ENCODE data around the gene LGALS1.

The LGALS1 gene

GRCh38 chr22:37674951-37675929 is at the start of gene LGALS1:
TSS of gene LGALS1 (plus strand) at chr22:37675636. CDS start at chr22:37675703, 67 bp downstream.
- DNase-seq, result peak; percentile 85 to 86
- TF ChIP-seq POLR2A (IDR thresholded peaks at IDR 0.05; ENCODE audit: low read length), result peak; percentile 20
- TF ChIP-seq GATA1 (IDR thresholded peaks at IDR 0.05; ENCODE audit: low read depth, low read length), result no peak

GRCh38 chr22:37625737-37626136 is 49.7 kb upstream of the LGALS1 start:
- TF ChIP-seq POLR2A (IDR thresholded peaks at IDR 0.05; ENCODE audit: low read length), result no peak
- no peak for TF ChIP-seq GATA1 (IDR thresholded peaks at IDR 0.05; ENCODE audit: low read depth, low read length)

DNA sequence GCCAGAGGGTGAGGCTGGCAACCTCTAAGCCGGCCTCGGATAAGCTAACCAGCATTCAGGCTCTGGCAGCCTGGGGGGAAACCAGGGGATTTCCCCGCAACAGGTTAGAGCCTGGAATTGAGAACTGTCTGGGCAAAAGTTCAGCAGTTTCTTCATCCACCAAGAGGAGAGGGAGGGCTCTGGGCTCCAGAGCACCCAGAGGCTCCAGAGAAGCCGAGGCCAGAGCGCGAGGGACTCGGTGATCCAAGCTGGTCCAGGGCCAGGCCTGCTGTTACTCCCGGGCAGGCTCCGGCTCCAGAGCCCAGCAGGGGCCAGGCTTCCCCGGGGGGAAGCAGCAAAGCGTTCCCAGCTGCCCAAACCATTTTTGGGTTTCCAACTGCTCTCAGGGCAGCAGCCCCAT is 49.3 kb upstream of the LGALS1 start:
- no peak for TF ChIP-seq POLR2A (IDR thresholded peaks at IDR 0.05; ENCODE audit: low read length)
- TF ChIP-seq GATA1 (IDR thresholded peaks at IDR 0.05; ENCODE audit: low read depth, low read length), result no peak
- no peak for DNase-seq

More at GRCh38 chr22:37625737-37626136, 49.7 kb upstream of the LGALS1 start:
- no peak for DNase-seq

GRCh38 chr22:37626556-37627075 is 48.8 kb upstream of the LGALS1 start:
- DNase-seq, result no peak
- TF ChIP-seq GATA1 (IDR thresholded peaks at IDR 0.05; ENCODE audit: low read depth, low read length) (no peak), POLR2A (IDR thresholded peaks at IDR 0.05; ENCODE audit: low read length) (no peak)

GRCh38 chr22:37627121-37627520 is 48.3 kb upstream of the LGALS1 start:
- no peak for TF ChIP-seq POLR2A (IDR thresholded peaks at IDR 0.05; ENCODE audit: low read length)
- no peak for TF ChIP-seq GATA1 (IDR thresholded peaks at IDR 0.05; ENCODE audit: low read depth, low read length)
- DNase-seq, result no peak

GRCh38 chr22:37627545-37627944 is 47.9 kb upstream of the LGALS1 start:
- no peak for DNase-seq
- TF ChIP-seq POLR2A (IDR thresholded peaks at IDR 0.05; ENCODE audit: low read length), result no peak
- TF ChIP-seq GATA1 (IDR thresholded peaks at IDR 0.05; ENCODE audit: low read depth, low read length), result no peak

GRCh38 chr22:37628830-37629229 is 46.6 kb upstream of the LGALS1 start:
- TF ChIP-seq POLR2A (IDR thresholded peaks at IDR 0.05; ENCODE audit: low read length) (no peak), GATA1 (IDR thresholded peaks at IDR 0.05; ENCODE audit: low read depth, low read length) (no peak)
- no peak for DNase-seq

GRCh38 chr22:37629928-37630327 is 45.5 kb upstream of the LGALS1 start:
- TF ChIP-seq GATA1 (IDR thresholded peaks at IDR 0.05; ENCODE audit: low read depth, low read length) (no peak), POLR2A (IDR thresholded peaks at IDR 0.05; ENCODE audit: low read length) (no peak)
- no peak for DNase-seq

DNA sequence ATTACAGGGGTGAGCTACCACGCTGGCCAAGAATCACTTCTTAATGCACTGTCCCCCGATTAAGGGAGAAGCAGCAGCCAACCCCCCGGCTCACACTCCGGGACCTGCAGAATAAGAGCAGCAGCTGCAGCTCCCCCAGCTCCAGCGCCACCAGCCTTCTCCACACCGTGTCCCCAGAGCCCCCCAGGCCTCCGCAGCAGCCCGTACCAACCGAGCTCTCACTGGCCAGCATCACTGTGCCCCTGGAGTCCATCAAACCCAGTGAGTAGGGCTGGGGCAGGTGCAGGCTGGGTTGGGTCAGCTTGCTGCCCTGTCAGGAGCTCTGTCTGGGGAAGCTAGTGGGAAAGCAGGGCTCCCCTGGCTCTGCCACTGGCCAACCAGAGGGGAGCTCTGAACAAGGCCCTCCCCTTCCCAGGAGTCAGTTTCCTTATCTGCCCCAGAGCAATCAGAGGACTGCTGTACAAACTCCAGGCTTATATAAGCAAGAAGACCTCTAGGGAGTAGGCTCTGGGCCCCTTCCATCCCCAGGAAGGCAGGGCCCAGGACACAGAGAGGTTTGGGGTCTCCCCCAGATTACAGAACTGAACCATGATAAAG is 44.5 kb upstream of the LGALS1 start:
- peak in 1 of 2 experiments; percentile 24 for DNase-seq
- no peak for TF ChIP-seq POLR2A (IDR thresholded peaks at IDR 0.05; ENCODE audit: low read length)

DNA sequence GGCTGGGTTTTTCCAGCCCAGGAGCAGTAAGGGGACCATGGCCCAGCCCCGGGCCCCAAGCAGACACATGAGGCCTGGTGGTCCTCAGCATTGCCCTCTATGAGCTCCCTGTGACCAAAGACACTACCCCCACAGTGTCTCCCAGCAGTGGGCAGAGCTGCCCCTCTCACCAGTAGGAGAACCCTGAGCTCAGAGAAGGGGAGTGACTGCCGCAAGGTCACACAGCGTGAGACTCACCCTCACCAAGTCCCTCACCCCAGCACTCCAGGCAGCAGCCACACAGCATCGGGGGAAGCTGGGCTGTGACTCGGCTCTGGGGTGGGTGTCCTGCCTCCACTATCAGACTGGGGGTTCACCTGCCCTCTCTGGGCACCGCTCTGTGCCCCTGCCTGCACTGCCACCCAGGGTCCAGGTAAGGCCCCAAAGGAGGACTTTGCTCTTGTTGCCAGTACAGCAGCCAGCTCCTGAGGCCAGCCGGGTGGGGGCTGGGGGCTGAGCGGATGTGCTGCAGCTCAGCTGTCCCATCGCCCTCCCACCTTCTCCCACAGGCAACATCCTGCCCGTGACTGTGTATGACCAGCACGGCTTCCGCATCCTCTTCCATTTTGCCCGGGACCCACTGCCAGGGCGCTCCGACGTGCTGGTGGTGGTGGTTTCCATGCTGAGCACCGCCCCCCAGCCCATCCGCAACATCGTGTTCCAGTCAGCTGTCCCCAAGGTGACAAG is 43.8 kb upstream of the LGALS1 start:
- DNase-seq, result no peak
- TF ChIP-seq POLR2A (IDR thresholded peaks at IDR 0.05; ENCODE audit: low read length) (no peak), GATA1 (IDR thresholded peaks at IDR 0.05; ENCODE audit: low read depth, low read length) (no peak)

GRCh38 chr22:37632174-37633088 is 43.0 kb upstream of the LGALS1 start:
- DNase-seq, result peak in 1 of 2 experiments; percentile 28
- no peak for TF ChIP-seq GATA1 (IDR thresholded peaks at IDR 0.05; ENCODE audit: low read depth, low read length)
- no peak for TF ChIP-seq POLR2A (IDR thresholded peaks at IDR 0.05; ENCODE audit: low read length)

DNA sequence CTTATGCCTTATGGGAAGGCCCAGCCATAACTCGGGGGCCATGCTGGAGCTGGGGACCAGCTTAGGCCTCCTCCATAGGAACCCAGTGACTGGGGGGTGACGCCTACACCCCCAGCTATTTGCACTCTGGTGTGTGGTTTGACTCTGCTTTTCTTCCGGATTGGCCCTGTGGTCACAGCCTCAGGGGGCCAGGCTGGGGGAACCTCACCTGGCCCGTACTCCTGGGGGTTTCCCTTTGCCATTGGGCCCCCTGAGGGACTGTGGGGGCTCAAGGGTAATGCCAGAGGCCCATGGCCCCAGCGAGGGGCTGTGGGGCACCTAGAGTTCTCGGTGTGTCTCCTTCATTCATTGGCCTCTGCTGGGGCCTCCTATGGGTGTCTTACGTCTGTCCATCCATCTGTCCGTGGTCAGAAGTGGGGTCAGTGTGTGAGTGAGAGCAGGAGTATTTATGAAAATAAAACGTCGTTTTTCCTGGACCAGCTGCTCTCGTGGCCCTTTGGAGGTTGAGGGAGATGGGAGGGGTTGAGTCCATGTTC is 42.3 kb upstream of the LGALS1 start:
- no peak for DNase-seq
- no peak for TF ChIP-seq GATA1 (IDR thresholded peaks at IDR 0.05; ENCODE audit: low read depth, low read length)
- no peak for TF ChIP-seq POLR2A (IDR thresholded peaks at IDR 0.05; ENCODE audit: low read length)
